ENCODE data around the gene HDHD5. TPM values are rescaled to one million over a fixed set of nuclear protein-coding genes. Genes with fewer than 3 reads are reported as not detected.
A peak's percentile ranks its signal among the peaks of the same experiment; 100 is the strongest.

The HDHD5 gene
- total RNA-seq, 4 donors from 2014 or later: 29.9 to 45.1 (median 38.8) TPM

DNA sequence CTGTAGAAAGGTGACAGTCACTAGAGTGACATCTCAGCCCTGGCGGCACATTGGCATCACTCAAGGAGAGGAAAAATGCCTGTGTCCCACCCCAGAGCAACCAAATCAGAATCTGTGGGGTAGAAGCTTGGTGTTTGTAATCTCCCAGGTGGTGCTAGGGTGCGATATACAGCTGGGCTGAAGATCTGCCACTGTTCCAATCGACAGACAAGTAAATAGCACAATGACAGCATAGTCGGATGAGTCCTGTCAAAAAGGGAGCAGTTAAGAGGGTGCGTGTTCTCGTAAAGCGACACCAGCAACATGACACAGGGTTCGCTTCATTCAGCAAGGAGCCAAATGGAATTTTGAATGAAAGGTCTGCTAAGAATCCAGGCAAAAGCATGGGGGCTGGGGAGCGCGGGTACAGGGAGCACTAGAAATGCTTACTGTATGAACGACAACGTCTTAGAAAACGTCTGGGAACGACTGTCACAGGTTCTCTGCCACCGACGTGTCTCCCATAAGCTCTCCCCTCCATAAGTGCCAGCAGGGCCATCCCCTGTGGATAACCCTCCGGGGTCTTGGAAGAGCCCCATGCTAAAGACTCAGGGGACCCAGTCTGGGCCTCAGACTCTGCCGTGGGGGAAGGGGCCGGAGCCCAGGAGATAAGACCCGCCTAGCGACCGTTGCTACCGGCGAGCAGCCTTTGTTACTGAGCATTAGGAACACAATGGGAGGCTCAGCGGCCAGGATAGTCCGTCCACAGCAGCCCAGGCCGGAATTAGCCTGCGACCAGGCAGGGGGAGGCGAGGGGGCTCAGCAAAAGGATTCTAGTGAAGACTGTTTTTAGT lies 39.3 kb upstream of the HDHD5 start:
- intact Hi-C loops (cut with DNase I): no loop called here

DNA sequence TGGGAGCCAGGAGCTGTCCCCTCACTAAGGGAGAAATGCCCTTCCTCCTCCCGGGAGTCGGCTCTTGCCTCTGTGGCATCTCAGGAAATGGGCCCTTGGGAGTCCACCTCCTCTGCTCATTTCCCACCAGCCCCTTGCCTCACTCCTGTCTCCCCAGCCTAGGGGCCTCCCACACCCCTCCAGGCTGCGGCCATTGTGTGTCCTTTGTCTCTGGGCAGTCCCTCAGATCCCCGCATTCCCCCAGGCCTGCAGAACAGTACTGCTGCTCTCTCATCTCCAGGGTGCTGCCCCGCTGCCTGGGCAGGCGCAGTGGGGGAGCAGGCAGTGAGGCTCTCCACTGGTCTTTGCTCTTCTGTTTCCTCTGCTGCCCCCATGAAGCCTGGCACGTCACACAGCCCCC lies 35.1 kb upstream of the HDHD5 start:
- Histone ChIP-seq H3K4me1 (peaks cover 4 to 12% (median 9%) of the 10 kb centered on the region in 4 donors), H3K27ac (replicated peaks in 1 of 4) (no peak overlapping the region), H3K27me3 (peaks cover 0 to 10% (median 0%) of the 10 kb centered on the region in 4 donors), H3K9me3 (no peaks in the 10 kb centered on the region), H3K4me3 (no peak overlapping the region), H3K36me3 (peaks cover 0 to 23% (median 3%) of the 10 kb centered on the region in 4 donors)
- TF ChIP-seq, protein P1, sequence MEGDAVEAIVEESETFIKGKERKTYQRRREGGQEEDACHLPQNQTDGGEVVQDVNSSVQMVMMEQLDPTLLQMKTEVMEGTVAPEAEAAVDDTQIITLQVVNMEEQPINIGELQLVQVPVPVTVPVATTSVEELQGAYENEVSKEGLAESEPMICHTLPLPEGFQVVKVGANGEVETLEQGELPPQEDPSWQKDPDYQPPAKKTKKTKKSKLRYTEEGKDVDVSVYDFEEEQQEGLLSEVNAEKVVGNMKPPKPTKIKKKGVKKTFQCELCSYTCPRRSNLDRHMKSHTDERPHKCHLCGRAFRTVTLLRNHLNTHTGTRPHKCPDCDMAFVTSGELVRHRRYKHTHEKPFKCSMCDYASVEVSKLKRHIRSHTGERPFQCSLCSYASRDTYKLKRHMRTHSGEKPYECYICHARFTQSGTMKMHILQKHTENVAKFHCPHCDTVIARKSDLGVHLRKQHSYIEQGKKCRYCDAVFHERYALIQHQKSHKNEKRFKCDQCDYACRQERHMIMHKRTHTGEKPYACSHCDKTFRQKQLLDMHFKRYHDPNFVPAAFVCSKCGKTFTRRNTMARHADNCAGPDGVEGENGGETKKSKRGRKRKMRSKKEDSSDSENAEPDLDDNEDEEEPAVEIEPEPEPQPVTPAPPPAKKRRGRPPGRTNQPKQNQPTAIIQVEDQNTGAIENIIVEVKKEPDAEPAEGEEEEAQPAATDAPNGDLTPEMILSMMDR (IDR thresholded peaks at IDR 0.05): no peak
- TF ChIP-seq EP300 (IDR thresholded peaks at IDR 0.05) (no peak), POLR2A (IDR thresholded peaks at IDR 0.05; ENCODE audit: low read depth) (no peak), POLR2AphosphoS5 (IDR thresholded peaks at IDR 0.05) (no peak)
- DNase-seq (ENCODE audit: extremely low spot score): no peak
- intact Hi-C loops (cut with DNase I): no loop called here
- WGBS: 75% methylated on average over 4 of the region's 7 CpGs

More for the DNA sequence above, 39.3 kb upstream of the HDHD5 start:
- Histone ChIP-seq H3K36me3 (no peaks in the 10 kb centered on the region), H3K27me3 (peaks cover 0 to 26% (median 0%) of the 10 kb centered on the region in 4 donors), H3K9me3 (no peaks in the 10 kb centered on the region), H3K4me3 (peak overlapping the region; percentile 43 to 50 (median 48)), H3K27ac (replicated peaks in 1 of 4) (peak overlapping the region in 3 of 4 donors; percentile 52 to 78 (median 64)), H3K4me1 (peaks cover 6 to 14% (median 13%) of the 10 kb centered on the region in 4 donors)
- DNase-seq (ENCODE audit: extremely low spot score): no peak
- TF ChIP-seq POLR2AphosphoS5 (IDR thresholded peaks at IDR 0.05) (peak; percentile 27 to 42), POLR2A (IDR thresholded peaks at IDR 0.05; ENCODE audit: low read depth) (no peak), EP300 (IDR thresholded peaks at IDR 0.05) (no peak)
- TF ChIP-seq, protein P1 (IDR thresholded peaks at IDR 0.05): no peak
- WGBS: 82% methylated on average over 15 of the region's 29 CpGs

DNA sequence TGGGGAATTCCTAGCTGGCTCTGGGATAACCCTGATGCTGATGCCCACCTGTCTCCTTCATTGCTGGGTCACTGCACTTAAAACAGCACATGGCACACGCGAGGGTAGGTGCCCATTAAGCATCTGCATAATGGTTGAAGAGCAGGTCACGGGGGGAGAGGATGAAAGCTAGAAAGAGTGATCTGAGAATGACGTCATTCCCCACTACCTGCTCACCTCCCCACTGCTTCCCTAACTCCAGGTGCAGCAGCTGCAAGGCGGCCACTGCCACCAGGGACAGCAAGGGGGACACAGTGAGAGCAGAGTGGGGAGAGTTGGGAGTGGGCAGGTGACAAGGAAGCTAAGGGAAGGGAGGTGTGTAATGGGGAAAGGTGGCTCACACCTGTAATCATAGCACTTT lies 33.1 kb upstream of the HDHD5 start:
- Histone ChIP-seq H3K27ac (replicated peaks in 1 of 4) (no peak overlapping the region), H3K36me3 (peaks cover 0 to 37% (median 3%) of the 10 kb centered on the region in 4 donors), H3K4me1 (no peaks in the 10 kb centered on the region), H3K27me3 (no peaks in the 10 kb centered on the region), H3K4me3 (no peak overlapping the region), H3K9me3 (no peaks in the 10 kb centered on the region)
- DNase-seq (ENCODE audit: extremely low spot score): no peak
- intact Hi-C loops (cut with DNase I): no loop called here
- TF ChIP-seq POLR2AphosphoS5 (IDR thresholded peaks at IDR 0.05) (no peak), POLR2A (IDR thresholded peaks at IDR 0.05; ENCODE audit: low read depth) (no peak), EP300 (IDR thresholded peaks at IDR 0.05) (no peak)
- TF ChIP-seq, protein P1 (IDR thresholded peaks at IDR 0.05): no peak
- WGBS: 100% methylated on average over 5 of the region's 5 CpGs

DNA sequence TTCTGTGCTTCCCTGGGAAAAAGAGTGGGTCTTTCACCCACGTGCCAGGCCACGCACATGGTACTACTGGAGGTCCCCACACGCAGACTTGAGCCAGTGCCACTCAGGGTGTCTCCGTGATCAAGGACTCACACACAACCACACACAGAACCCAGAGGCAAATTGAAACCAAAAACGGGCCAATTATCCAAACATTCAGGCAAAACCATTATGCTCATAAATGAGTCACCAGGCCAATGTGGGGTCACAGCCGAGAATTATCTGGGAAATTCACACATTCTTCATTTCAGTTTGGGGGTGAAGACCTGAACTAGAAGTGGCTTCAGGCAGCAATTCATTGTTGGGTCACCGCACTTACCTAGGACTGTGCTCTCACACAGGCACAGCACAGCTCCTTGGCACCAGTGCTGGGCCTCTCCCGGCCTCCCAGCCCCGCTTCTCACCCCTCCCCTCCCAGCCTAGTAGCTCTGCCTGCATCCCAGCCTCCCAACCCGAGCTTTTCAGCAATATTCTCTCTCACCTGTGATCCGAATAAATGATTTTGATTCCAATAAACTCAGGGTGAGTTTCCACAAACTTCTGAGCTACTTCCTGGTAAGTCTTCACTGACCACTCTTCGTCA lies 32.2 kb upstream of the HDHD5 start:
- Histone ChIP-seq H3K4me1 (no peaks in the 10 kb centered on the region), H3K36me3 (peaks cover 0 to 41% (median 3%) of the 10 kb centered on the region in 4 donors), H3K9me3 (no peaks in the 10 kb centered on the region), H3K4me3 (no peak overlapping the region), H3K27ac (replicated peaks in 1 of 4) (no peak overlapping the region), H3K27me3 (no peaks in the 10 kb centered on the region)
- DNase-seq (ENCODE audit: extremely low spot score): no peak
- intact Hi-C loops (cut with DNase I): no loop called here
- TF ChIP-seq POLR2AphosphoS5 (IDR thresholded peaks at IDR 0.05) (no peak), EP300 (IDR thresholded peaks at IDR 0.05) (no peak), POLR2A (IDR thresholded peaks at IDR 0.05; ENCODE audit: low read depth) (no peak)
- TF ChIP-seq, protein P1 (IDR thresholded peaks at IDR 0.05): no peak
- 81% methylated on average over 11 of the region's 12 CpGs for WGBS
